ENCODE results near the gene SEMA6A.

Gene SEMA6A

GRCh38 chr5:116409591-116410296 is 164.9 kb downstream of the SEMA6A start:
- DNase-seq (ENCODE audit: low read depth in 2 of 2), result no peak

- no peak for DNase-seq (ENCODE audit: low read depth in 2 of 2)
Measured at GRCh38 chr5:116406306-116407041, 168.1 kb downstream of the SEMA6A start.

GRCh38 chr5:116404792-116405191 is 169.8 kb downstream of the SEMA6A start:
- no peak for DNase-seq (ENCODE audit: low read depth in 2 of 2)

DNA sequence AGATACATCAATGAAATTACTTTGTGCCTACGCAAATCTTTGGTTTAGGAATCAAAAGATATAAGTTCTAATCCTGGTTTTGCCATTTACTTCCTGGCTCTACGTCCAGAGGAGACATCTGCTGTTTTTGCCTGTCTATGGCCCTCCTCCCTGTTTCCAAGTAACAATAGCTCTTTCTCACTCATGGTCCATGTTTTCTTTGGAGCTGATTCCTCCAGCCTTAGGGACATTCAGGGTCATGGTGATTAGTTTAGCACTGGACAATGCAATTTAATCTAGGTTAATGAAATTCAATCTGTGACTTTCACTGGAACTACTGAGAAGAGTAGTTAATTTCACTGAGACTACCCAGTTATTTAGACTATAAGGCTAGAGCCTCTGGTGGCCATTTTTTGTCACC is 170.6 kb downstream of the SEMA6A start:
- DNase-seq (ENCODE audit: low read depth in 2 of 2), result no peak

GRCh38 chr5:116402235-116402634 is 172.4 kb downstream of the SEMA6A start:
- DNase-seq (ENCODE audit: low read depth in 2 of 2), result no peak

GRCh38 chr5:116401576-116401975 is 173.0 kb downstream of the SEMA6A start:
- DNase-seq (ENCODE audit: low read depth in 2 of 2), result no peak

DNA sequence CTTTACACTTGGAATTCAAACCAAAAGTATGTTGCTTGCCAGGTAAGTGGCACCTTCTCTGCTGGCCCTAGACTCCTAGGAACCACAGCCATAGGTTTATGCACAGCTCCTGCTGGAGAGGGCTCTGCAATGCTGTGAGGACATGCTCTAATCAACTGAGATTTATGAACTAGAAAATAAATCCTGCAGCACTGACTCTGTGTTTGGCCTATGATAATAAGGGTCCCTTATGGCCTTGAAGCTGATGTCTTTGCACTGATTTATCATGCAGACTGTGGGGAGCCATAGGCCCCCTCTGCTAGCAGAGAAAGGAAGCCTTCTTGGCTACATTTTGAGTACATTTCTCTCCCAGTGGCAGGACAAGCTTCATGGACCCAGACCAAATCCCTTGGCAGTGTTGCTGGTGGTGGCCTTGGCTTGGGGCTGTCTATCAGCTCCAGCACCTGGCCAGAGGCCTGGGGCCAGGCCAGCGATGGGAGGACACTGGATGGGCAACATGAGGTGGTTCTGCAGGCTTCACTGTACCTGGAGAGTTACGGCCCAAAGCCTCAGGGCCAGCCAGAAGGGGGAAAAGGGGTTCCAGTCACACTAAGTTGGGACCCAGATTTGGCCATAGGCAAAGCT is 178.0 kb downstream of the SEMA6A start:
- DNase-seq (ENCODE audit: low read depth in 2 of 2), result no peak

DNA sequence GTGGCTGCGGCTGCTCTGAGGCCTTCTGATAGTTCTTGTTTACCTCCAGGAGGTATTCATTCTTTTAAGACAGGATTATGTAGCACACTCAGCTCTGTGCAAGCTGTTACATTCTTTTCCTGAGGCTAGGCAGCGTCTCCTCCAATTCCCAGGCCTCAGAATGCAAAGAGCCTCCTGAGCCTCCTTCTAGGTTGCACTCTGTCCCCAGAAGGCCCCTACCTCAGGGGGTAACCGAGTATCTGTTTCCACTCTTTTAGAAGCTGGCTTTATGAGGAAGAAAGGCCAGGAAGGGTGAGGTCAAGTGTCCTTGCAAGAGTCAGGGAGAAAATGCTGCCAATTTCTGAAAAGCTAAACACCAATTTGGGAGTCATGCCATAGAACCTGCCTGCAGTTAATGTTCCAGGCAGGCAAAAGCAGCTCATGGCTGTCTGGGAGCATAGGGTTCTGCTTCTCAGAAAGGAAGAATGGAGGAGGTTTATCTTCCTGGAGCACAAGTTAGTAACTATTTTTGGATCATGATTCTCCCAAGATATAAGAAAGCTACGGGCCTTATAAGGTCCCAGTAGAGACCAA is 178.9 kb downstream of the SEMA6A start:
- DNase-seq (ENCODE audit: low read depth in 2 of 2), result no peak

- no peak for DNase-seq (ENCODE audit: low read depth in 2 of 2)
Measured at GRCh38 chr5:116395226-116395625, 179.4 kb downstream of the SEMA6A start.

- no peak for DNase-seq (ENCODE audit: low read depth in 2 of 2)
Measured at GRCh38 chr5:116394186-116394867, 180.3 kb downstream of the SEMA6A start.

All from stimulated activated CD8-positive, alpha-beta memory T cell treated with anti-CD3 and anti-CD28 coated beads, Interleukin-2, amount 100 ng/mL, for 1 hour (primary cell).